Sigmoid colon (tissue), 7 donors: Measurements from ENCODE around the gene C14orf180. TPM values are rescaled to one million over a fixed set of nuclear protein-coding genes. Genes with fewer than 3 reads are reported as not detected.

ENCODE experiments used
- DNase-seq: peaks from one replicate; pipeline ENCODE4 v3.0.0-alpha.2; 2019
- H3K27ac ChIP-seq, 4 donors: fragments of 200-600 bp; sonication (generic); one replicate each; pipeline ENCODE4 v1.5.1; 2016 to 2019; ENCODE audit warnings: mild to moderate bottlenecking in 1 of 4
- H3K27me3 ChIP-seq, 3 donors: fragments of 200-600 bp; sonication (generic); one replicate each; pipeline ENCODE4 v1.5.1; 2019; ENCODE audit warnings: mild to moderate bottlenecking in 1 of 3
- H3K36me3 ChIP-seq, 4 donors: fragments of 200-600 bp; sonication (generic); one replicate each; pipeline ENCODE4 v1.5.1; 2016 to 2019
- H3K4me1 ChIP-seq, 4 donors: fragments of 200-600 bp; sonication (generic); one replicate each; pipeline ENCODE4 v1.5.1; 2017 to 2019
- H3K4me3 ChIP-seq, 4 donors: fragments of 200-600 bp; sonication (generic); one replicate each; pipeline ENCODE4 v1.5.1; 2017 to 2019; ENCODE audit warnings: mild to moderate bottlenecking in 2 of 4, moderate library complexity in 1 of 4
- H3K9me3 ChIP-seq, 4 donors: fragments of 200-600 bp in 3 of 4; sonication (generic) in 3 of 4; one replicate each; pipeline versions ENCODE4 v1.5.1 to v1.6.1; 2013 to 2019
- CTCF ChIP-seq, 4 experiments: fragments of 450-650 bp in 3 of 4; fragments of 200-600 bp in 1 of 4; IDR thresholded peaks; one replicate each; pipeline ENCODE4 v1.5.1; 2016 to 2019; ENCODE audit warnings: antibody characterized with exemption in 4 of 4, mild to moderate bottlenecking in 3 of 4, moderate library complexity in 2 of 4
- EP300 ChIP-seq, 4 donors: sonication (generic); formaldehyde crosslinking; IDR thresholded peaks; one replicate each; pipeline ENCODE4 v1.6.1; 2017; ENCODE audit warnings: antibody characterized with exemption in 4 of 4
- POLR2A ChIP-seq, 2 donors: fragments of 450-650 bp; IDR thresholded peaks; one replicate each; pipeline ENCODE4 v1.6.1; 2016; ENCODE audit warnings: antibody characterized with exemption in 2 of 2, mild to moderate bottlenecking in 2 of 2, moderate library complexity in 2 of 2
- POLR2AphosphoS5 ChIP-seq, 4 donors: sonication (generic); formaldehyde crosslinking; IDR thresholded peaks; one replicate each; pipeline ENCODE4 v1.6.1; 2017; ENCODE audit warnings: antibody characterized with exemption in 4 of 4
- WGBS, 2 donors: extraction: QIAGEN DNeasy Blood & Tissue Kit; methylation state at CpG; one replicate each; pipeline ENCODE4 v1.1.7; 2013; 5-methylcytosine and 5-hydroxymethylcytosine counted together
- intact Hi-C: fragments of 100-400 bp; cut with DNase I; formaldehyde crosslinking; loops from one replicate; pipeline ENCODE4 v1.15.1; 2023
- polyA plus RNA-seq, 3 donors: library from polyadenylated mRNA; stranded (reverse); fragments of 200-250 nt; gene quantifications; one replicate each; pipeline ENCODE4 v1.2.3, GENCODE V29; 2013
- total RNA-seq, 4 donors: library from RNA; depleted of rRNA; stranded (reverse); fragments of >200 nt; gene quantifications; one replicate each; pipeline ENCODE4 v1.1.0, GENCODE V29; 2016
- donor health status: healthy with polysubstance abuse.
- donor health status: Bipolar disorder and iron deficiency.
- donor health status: healthy.

C14orf180 gene
- total RNA-seq (1 to 10 TPM in 1 of 4 donors, under 1 TPM in 2, not detected in 1; 0.16 to 5.0 (median 0.55) TPM), polyA plus RNA-seq (1 to 10 TPM in 1 of 3 donors, under 1 TPM in 2; 0.46 to 1.6 (median 0.60) TPM)

GRCh38 chr14:104579507-104579906, at the start of gene C14orf180:
C14orf180 (plus strand) TSS chr14:104579764; CDS start chr14:104586431, 6,667 bp downstream.
- no peak within 1 kb of the TSS for H3K27ac ChIP-seq
- no peaks in the 10 kb centered on the region for H3K36me3 ChIP-seq
- intact Hi-C loops, result no loop called here
- H3K4me3 ChIP-seq, result no peak within 1 kb of the TSS
- no peaks in the 10 kb centered on the region for H3K9me3 ChIP-seq
- H3K4me1 ChIP-seq, result peaks cover 0 to 25% (median 5%) of the 10 kb centered on the region in 4 donors
- 19 to 58% methylated on average over 17 of the region's 17 CpGs for WGBS, 2 donors
- no peak for DNase-seq
- no peak for TF ChIP-seq EP300 (IDR thresholded peaks at IDR 0.05)
- TF ChIP-seq POLR2AphosphoS5 (IDR thresholded peaks at IDR 0.05), result no peak
- no peak for TF ChIP-seq POLR2A (IDR thresholded peaks at IDR 0.05)
- no peak for TF ChIP-seq CTCF (IDR thresholded peaks at IDR 0.05)
- peaks cover 2 to 39% (median 18%) of the 10 kb centered on the region in 3 donors for H3K27me3 ChIP-seq

- Histone ChIP-seq H3K27me3 (peaks cover 0 to 4% (median 0%) of the 10 kb centered on the region in 3 donors), H3K4me1 (no peaks in the 10 kb centered on the region), H3K36me3 (no peaks in the 10 kb centered on the region), H3K4me3 (no peak overlapping the region), H3K9me3 (peaks cover 0 to 3% (median 0%) of the 10 kb centered on the region in 4 donors), H3K27ac (no peak overlapping the region)
- 75 to 87% methylated on average over 10 of the region's 10 CpGs for WGBS, 2 donors
- intact Hi-C loops, result no loop called here
- no peak for TF ChIP-seq CTCF (IDR thresholded peaks at IDR 0.05)
- no peak for TF ChIP-seq POLR2A (IDR thresholded peaks at IDR 0.05)
- TF ChIP-seq POLR2AphosphoS5 (IDR thresholded peaks at IDR 0.05), result no peak
- TF ChIP-seq EP300 (IDR thresholded peaks at IDR 0.05), result no peak
- peak; percentile 25 for DNase-seq
These were observed 48.9 kb upstream of the C14orf180 start for GRCh38 chr14:104530646-104531045.

- TF ChIP-seq POLR2AphosphoS5 (IDR thresholded peaks at IDR 0.05) (no peak), EP300 (IDR thresholded peaks at IDR 0.05) (no peak), POLR2A (IDR thresholded peaks at IDR 0.05) (no peak), CTCF (IDR thresholded peaks at IDR 0.05) (no peak)
- Histone ChIP-seq H3K4me3 (no peak overlapping the region), H3K27me3 (peaks cover 0 to 4% (median 0%) of the 10 kb centered on the region in 3 donors), H3K4me1 (no peaks in the 10 kb centered on the region), H3K36me3 (no peaks in the 10 kb centered on the region), H3K27ac (no peak overlapping the region), H3K9me3 (peaks cover 0 to 3% (median 0%) of the 10 kb centered on the region in 4 donors)
- 66 to 76% methylated on average over 19 of the region's 19 CpGs for WGBS, 2 donors
- peak; percentile 39 for DNase-seq
- intact Hi-C loops, result no loop called here
These were observed 48.0 kb upstream of the C14orf180 start for GRCh38 chr14:104531421-104532190.

- Histone ChIP-seq H3K4me3 (no peak overlapping the region), H3K27ac (no peak overlapping the region), H3K4me1 (peaks cover 0 to under 1% (median 0%) of the 10 kb centered on the region in 4 donors), H3K27me3 (peaks cover 0 to 4% (median 0%) of the 10 kb centered on the region in 3 donors), H3K36me3 (no peaks in the 10 kb centered on the region), H3K9me3 (peaks cover 0 to 3% (median 0%) of the 10 kb centered on the region in 4 donors)
- intact Hi-C loops, result no loop called here
- TF ChIP-seq POLR2A (IDR thresholded peaks at IDR 0.05) (no peak), CTCF (IDR thresholded peaks at IDR 0.05) (no peak), EP300 (IDR thresholded peaks at IDR 0.05) (no peak), POLR2AphosphoS5 (IDR thresholded peaks at IDR 0.05) (no peak)
- WGBS, 2 donors, result 93 to 96% methylated on average over 3 of the region's 3 CpGs
- no peak for DNase-seq
These were observed 47.4 kb upstream of the C14orf180 start for GRCh38 chr14:104532191-104532555.
